ENCODE measurements around the gene METTL8.
A peak's percentile ranks its signal among the peaks of the same experiment; 100 is the strongest.

Gene METTL8

DNA sequence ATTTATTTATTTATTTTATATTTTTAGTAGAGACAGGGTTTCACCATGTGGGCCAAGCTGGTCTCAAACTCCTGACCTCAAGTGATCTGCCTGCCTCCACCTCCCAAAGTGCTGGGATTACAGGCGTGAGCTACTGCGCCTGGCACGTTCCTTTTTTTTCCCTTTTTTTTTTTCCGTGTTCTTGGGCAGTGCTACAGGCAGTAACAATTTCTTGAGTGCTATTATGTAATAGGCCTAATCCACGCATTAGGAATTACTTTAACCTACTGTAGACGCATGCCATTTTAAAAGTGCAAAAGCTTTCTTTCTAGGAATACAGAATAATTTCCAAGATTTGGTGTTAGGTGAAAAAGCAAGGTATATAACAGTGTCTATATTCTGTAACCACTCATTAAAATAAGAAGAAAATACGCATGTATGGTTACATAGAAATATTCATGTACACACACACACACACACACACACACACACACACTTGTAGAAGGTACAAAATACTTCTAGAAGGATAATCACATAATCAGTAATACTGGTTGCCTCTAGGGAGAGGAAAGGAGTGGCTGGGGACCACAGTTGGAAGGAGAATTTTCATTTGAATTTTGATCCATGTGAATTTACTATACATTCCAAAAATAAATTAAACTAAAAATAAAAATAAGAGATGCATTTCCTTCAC is 92.3 kb downstream of the METTL8 start:
- Histone ChIP-seq H3K27ac (ENCODE audit: low read length) (no peak overlapping the region), H3K36me3 (ENCODE audit: insufficient read depth, low read depth, low read length) (no peaks in the 10 kb centered on the region), H3K9ac (ENCODE audit: low read depth, low read length) (no peak overlapping the region), H3K4me3 (ENCODE audit: low read length) (no peak overlapping the region), H3K27me3 (ENCODE audit: insufficient read depth, low read length) (no peaks in the 10 kb centered on the region), H3K4me1 (ENCODE audit: insufficient read depth, low read length) (no peaks in the 10 kb centered on the region), H3K9me3 (ENCODE audit: insufficient read depth, low read depth, low read length) (no peaks in the 10 kb centered on the region)

DNA sequence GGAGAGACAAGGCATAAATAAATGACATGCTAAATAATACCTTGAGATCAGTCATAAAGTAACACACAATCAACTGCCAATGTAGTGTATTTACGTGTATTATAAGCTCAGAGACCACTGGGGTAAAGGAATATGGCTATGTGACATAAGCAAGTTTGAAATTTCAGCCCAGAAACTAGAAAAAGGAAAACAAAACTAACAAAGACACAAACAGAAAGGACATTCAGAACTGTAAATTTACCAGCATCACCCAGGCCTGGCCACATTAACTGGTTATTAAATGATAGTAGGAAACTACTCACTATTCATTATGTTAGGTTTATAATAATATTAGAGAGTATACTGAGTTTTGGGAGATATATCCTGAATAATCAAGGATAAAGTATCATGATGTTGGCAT is 98.8 kb downstream of the METTL8 start:
- Histone ChIP-seq H3K27ac (ENCODE audit: low read length) (no peak overlapping the region), H3K4me1 (ENCODE audit: insufficient read depth, low read length) (no peaks in the 10 kb centered on the region), H3K36me3 (ENCODE audit: insufficient read depth, low read depth, low read length) (no peaks in the 10 kb centered on the region; the same call in 1 of the 2 replicates), H3K9ac (ENCODE audit: low read depth, low read length) (no peak overlapping the region), H3K27me3 (ENCODE audit: insufficient read depth, low read length) (no peaks in the 10 kb centered on the region), H3K4me3 (ENCODE audit: low read length) (no peak overlapping the region), H3K9me3 (ENCODE audit: insufficient read depth, low read depth, low read length) (no peaks in the 10 kb centered on the region)

DNA sequence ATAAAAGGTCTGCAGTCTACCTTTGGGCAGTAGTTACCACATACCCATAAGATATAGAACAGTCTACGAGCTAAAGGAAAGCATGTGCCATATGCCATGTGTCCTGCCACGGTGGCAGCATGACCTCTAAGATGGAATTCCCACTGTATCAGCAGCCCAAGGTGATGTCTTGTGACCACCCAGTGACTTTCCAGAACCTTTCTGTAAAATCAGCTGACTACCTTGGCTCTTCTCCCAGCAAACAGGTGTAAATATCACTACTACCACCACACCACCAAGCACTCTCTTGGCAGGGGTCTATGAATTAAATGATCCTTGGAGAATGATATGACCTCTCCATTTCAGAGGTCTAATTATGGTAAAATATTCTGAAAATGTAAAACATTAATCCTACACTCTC is 99.6 kb downstream of the METTL8 start:
- Histone ChIP-seq H3K36me3 (ENCODE audit: insufficient read depth, low read depth, low read length) (no peaks in the 10 kb centered on the region; the same call in 1 of the 2 replicates), H3K9ac (ENCODE audit: low read depth, low read length) (no peak overlapping the region), H3K4me3 (ENCODE audit: low read length) (no peak overlapping the region), H3K27ac (ENCODE audit: low read length) (no peak overlapping the region), H3K9me3 (ENCODE audit: insufficient read depth, low read depth, low read length) (no peaks in the 10 kb centered on the region), H3K4me1 (ENCODE audit: insufficient read depth, low read length) (no peaks in the 10 kb centered on the region), H3K27me3 (ENCODE audit: insufficient read depth, low read length) (no peaks in the 10 kb centered on the region)

DNA sequence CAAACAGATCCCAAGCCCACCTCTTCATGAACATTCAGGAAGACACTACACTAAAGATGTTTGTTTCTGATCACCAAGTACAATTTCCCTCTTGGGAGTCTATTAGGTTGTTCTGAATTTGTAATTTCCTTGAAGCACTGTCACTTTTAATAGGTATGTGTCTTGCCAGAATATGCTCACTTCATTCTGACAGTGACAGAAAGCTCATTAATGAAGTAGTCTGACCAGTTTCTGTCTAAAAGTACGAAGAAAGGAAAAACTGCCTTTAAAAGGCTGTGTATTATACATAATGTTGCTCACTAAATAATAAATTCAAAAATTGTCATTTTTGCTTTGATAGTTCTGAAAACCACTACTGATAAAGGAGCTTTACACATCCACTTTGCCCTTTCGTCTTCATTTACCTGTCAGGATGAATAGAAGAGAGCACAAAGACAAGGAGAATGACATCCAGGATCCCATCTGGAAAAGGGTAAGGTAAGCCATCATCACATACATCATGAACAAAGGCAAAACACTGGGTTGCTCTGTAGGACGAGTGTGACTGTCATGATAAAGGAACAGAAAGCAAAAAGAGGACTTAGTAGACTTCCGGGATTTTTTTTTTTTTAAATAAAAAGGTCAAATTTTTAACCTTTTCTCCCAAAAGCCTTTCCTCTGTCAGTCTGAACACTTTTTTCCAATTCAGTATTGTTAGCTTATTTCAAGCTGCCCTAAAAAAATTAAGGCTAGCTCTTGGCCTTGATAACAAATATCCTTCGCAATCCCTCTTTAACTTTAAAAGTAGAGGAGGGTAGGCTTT is 103.4 kb downstream of the METTL8 start:
- Histone ChIP-seq H3K4me1 (ENCODE audit: insufficient read depth, low read length) (peaks cover 25% of the 10 kb centered on the region), H3K9ac (ENCODE audit: low read depth, low read length) (no peak overlapping the region), H3K27ac (ENCODE audit: low read length) (no peak overlapping the region), H3K4me3 (ENCODE audit: low read length) (no peak overlapping the region), H3K9me3 (ENCODE audit: insufficient read depth, low read depth, low read length) (no peaks in the 10 kb centered on the region), H3K27me3 (ENCODE audit: insufficient read depth, low read length) (no peaks in the 10 kb centered on the region), H3K36me3 (ENCODE audit: insufficient read depth, low read depth, low read length) (peaks cover 2% of the 10 kb centered on the region; the same call in 1 of the 2 replicates)

DNA sequence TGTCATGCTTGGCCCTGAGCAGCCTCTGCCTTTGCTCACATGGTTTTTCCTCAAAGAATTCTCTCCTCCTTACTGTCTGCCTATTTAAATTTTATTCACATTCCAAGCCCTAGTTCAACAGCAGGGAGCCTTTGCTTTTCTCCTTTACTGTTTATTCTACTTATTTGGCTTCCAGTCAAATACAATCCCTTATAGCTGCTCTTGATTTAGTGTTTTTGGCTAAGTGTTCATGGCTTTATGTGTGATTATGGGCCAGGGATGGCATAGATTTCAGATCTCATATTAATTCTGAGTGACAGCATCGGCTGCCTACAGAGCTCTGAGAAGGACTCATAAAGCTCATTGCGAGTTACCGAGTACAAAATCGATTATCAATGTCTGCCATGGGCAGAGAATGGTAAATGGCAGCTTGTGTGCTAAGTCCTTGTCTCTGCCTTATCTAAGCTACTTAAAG is 106.7 kb downstream of the METTL8 start:
- peak overlapping the region; percentile 52 for H3K4me3 ChIP-seq (ENCODE audit: low read length)
- H3K4me1 ChIP-seq (ENCODE audit: insufficient read depth, low read length): peaks cover 36% of the 10 kb centered on the region
- H3K27ac ChIP-seq (ENCODE audit: low read length): no peak overlapping the region

DNA sequence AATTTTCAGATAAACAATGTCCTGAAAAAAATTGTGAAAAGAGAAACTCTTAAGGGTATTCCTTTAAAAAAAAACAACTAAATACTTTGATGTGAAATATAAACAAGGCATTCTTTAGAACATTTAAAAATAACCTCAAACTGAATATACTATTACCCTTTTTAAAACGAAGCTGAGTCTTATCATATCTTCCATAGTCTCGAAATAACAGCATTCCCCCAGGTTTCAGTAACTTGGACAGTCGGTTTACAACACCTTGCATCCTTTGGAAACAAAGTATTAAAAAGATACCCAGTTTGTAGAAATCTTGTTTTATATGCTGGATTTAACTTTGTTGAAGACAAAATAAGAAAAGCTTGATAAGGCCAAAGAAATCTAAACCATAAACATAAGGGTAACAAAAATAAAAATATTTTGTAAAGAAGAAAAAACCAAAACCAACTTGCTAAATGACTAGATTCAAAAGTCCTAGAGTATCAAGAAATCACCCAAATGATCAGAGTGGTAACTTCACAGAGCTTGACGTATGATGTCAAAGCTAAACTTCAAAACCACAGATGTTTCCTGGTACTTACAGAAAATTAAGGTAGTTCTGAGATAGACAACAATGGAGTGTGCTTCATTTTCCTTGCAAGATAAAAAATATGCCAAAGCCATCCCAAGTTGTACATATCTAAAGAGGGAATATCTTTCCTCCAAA is 107.8 kb downstream of the METTL8 start:
- Histone ChIP-seq H3K27ac (ENCODE audit: low read length) (peak overlapping the region; percentile 28), H3K9me3 (ENCODE audit: insufficient read depth, low read depth, low read length) (no peaks in the 10 kb centered on the region), H3K27me3 (ENCODE audit: insufficient read depth, low read length) (no peaks in the 10 kb centered on the region), H3K4me1 (ENCODE audit: insufficient read depth, low read length) (peaks cover 36% of the 10 kb centered on the region), H3K36me3 (ENCODE audit: insufficient read depth, low read depth, low read length) (peaks cover 27% of the 10 kb centered on the region; the same call in 1 of the 2 replicates), H3K4me3 (ENCODE audit: low read length) (no peak overlapping the region), H3K9ac (ENCODE audit: low read depth, low read length) (peak overlapping the region; percentile 53; the same call in 1 of the 2 replicates)

More for the DNA sequence above, 106.7 kb downstream of the METTL8 start:
- H3K36me3 ChIP-seq (ENCODE audit: insufficient read depth, low read depth, low read length): peaks cover 21% of the 10 kb centered on the region; the same call in 1 of the 2 replicates
- peak overlapping the region; percentile 52; the same call in 1 of the 2 replicates for H3K9ac ChIP-seq (ENCODE audit: low read depth, low read length)
- H3K27me3 ChIP-seq (ENCODE audit: insufficient read depth, low read length): no peaks in the 10 kb centered on the region
- no peaks in the 10 kb centered on the region for H3K9me3 ChIP-seq (ENCODE audit: insufficient read depth, low read depth, low read length)

DNA sequence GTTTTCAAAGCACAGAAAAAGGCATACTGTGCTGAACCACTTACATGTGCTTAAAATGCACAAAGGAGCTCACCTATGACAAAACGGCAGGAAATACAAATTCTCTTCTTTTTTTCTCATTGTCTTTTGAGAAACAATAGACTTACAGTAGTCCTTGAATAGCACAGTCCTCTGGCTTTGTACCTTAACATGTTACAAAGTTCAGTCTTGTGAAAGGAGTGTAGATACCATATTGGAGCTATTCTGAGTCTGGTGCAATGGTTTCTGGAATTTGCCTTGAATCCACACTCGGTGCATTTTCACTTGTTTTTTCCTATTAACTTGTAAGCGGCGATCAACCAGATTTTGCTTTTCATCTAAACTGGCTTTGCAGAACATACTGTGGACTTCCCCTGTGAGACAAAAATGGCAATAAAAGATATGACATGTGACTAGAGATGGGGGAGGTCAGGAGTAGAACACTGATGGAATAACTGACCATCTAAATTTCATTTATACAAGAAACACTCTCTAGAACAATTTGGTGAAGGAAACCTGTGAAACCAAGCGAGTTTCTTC is 109.7 kb downstream of the METTL8 start:
- H3K27ac ChIP-seq (ENCODE audit: low read length): no peak overlapping the region
- no peak overlapping the region for H3K4me3 ChIP-seq (ENCODE audit: low read length)
- peak overlapping the region; percentile 10; the same call in 1 of the 2 replicates for H3K9ac ChIP-seq (ENCODE audit: low read depth, low read length)
- H3K36me3 ChIP-seq (ENCODE audit: insufficient read depth, low read depth, low read length): peaks cover 32% of the 10 kb centered on the region; the same call in 1 of the 2 replicates
- H3K9me3 ChIP-seq (ENCODE audit: insufficient read depth, low read depth, low read length): no peaks in the 10 kb centered on the region
- H3K27me3 ChIP-seq (ENCODE audit: insufficient read depth, low read length): no peaks in the 10 kb centered on the region
- peaks cover 54% of the 10 kb centered on the region for H3K4me1 ChIP-seq (ENCODE audit: insufficient read depth, low read length)

DNA sequence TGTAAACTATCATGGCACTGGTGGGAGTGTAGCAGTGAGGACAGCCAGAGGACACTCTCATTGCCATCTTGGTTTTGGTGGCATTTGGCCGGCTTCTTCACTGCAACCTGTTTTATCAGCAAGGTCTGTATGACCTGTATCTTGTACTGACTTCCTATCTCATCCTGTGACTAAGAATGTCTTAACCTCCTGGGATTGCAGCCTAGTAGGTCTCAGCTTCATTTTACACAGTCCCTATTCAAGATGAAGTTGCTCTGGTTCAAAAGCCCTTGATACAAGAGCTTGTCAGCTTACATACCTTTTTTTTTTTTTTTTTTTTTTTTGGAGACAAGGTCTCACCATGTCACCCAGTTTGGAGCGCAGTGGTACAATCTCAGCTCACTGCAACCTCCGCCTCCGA is 110.9 kb downstream of the METTL8 start:
- Histone ChIP-seq H3K4me3 (ENCODE audit: low read length) (no peak overlapping the region), H3K9ac (ENCODE audit: low read depth, low read length) (no peak overlapping the region), H3K4me1 (ENCODE audit: insufficient read depth, low read length) (peaks cover 62% of the 10 kb centered on the region), H3K36me3 (ENCODE audit: insufficient read depth, low read depth, low read length) (peaks cover 32% of the 10 kb centered on the region; the same call in 1 of the 2 replicates), H3K27me3 (ENCODE audit: insufficient read depth, low read length) (no peaks in the 10 kb centered on the region), H3K27ac (ENCODE audit: low read length) (no peak overlapping the region), H3K9me3 (ENCODE audit: insufficient read depth, low read depth, low read length) (no peaks in the 10 kb centered on the region)

DNA sequence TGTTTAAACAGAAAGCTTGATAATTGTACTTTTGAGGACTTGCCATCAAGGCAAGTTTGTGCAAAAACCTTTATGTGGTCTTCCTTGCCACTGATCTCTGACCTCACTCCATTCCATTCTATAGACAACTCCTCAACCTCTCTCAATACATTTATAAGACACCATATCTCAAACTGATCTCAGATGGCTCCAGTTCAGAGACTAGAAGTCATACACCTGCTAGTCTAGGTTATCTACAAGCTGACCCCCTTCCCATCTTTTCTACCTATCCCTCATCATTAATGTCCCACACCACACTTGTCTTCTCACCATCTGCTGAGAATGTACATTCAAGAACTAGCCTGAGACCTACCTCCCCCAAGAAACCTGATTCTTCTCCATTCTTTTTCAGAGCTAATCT is 113.1 kb downstream of the METTL8 start:
- Histone ChIP-seq H3K9ac (ENCODE audit: low read depth, low read length) (peak overlapping the region; percentile 31; the same call in 1 of the 2 replicates), H3K4me1 (ENCODE audit: insufficient read depth, low read length) (peaks cover 60% of the 10 kb centered on the region)

DNA sequence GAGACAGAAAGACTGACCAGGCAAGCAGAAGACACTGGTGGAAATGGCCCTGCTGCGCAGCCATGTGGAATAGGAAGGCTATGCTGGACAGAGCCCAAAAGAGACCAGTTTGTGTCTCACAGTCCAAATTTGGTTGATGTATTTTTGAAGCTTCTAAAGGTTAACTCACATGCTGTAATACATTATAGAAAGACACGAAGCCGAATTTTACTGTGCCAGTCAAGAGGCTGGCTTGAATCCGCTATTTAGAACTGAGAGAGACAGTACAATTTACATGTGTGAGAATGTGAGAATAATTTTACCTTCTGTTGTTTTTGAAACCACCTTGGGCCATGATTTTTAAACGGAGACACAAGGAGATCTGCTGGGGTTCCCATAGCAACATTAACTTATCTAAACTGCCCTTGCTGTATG is 113.6 kb downstream of the METTL8 start:
- Histone ChIP-seq H3K4me1 (ENCODE audit: insufficient read depth, low read length) (peaks cover 65% of the 10 kb centered on the region), H3K9me3 (ENCODE audit: insufficient read depth, low read depth, low read length) (no peaks in the 10 kb centered on the region), H3K27ac (ENCODE audit: low read length) (peak overlapping the region; percentile 34), H3K4me3 (ENCODE audit: low read length) (no peak overlapping the region), H3K9ac (ENCODE audit: low read depth, low read length) (peak overlapping the region; percentile 31; the same call in 1 of the 2 replicates), H3K27me3 (ENCODE audit: insufficient read depth, low read length) (no peaks in the 10 kb centered on the region), H3K36me3 (ENCODE audit: insufficient read depth, low read depth, low read length) (peaks cover 29% of the 10 kb centered on the region; the same call in 1 of the 2 replicates)

More for the DNA sequence above, 113.1 kb downstream of the METTL8 start:
- no peaks in the 10 kb centered on the region for H3K9me3 ChIP-seq (ENCODE audit: insufficient read depth, low read depth, low read length)
- H3K27me3 ChIP-seq (ENCODE audit: insufficient read depth, low read length): no peaks in the 10 kb centered on the region
- H3K27ac ChIP-seq (ENCODE audit: low read length): peak overlapping the region; percentile 34
- H3K36me3 ChIP-seq (ENCODE audit: insufficient read depth, low read depth, low read length): peaks cover 32% of the 10 kb centered on the region; the same call in 1 of the 2 replicates
- H3K4me3 ChIP-seq (ENCODE audit: low read length): no peak overlapping the region

Data from iPS-20b (cell line).